ENCODE data around the gene HPCAL4.

The HPCAL4 gene

DNA sequence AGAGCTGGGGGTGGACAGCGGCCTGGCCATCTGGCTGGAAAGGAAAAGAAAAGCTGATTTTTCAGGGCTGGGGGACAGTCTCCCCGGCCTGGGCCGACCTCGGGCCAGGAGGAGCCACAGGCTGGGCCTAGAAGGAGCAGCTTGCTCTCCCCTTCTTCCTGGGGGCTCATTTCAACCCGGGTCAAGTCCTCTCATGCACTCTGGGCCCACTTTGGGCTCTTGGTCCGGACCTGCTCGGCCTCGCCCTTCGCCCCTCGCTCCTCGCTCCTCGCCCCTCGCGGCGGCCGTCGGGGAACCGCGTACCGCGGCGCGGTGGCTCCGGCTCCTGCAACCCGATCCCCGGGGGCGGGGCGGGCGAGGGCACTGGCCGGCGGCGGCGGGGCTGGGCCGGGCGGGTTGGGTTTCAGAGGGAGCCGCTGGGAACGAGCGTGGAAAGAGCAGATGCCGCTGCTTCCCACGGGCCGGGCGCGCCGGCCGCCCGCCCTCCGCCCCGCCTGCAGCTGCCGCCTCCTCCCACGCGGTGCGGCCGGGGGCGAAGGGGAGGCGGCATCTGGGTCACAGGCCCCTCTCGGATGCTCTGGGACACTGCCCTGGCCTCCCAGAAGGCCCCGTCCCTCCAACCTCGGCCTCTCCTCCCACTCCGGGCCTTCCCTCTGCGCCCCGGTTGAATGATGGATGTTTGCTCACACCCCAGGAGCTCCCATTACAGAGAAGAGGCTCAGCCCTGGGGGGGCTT lies 58.4 kb downstream of the HPCAL4 start:
- no peaks in the 10 kb centered on the region for H3F3A ChIP-seq (ENCODE audit: insufficient read depth, low read length)
- no peaks in the 10 kb centered on the region for H3K9me2 ChIP-seq (replicated peaks; ENCODE audit: insufficient read depth, low read length)
- H3K4me3 ChIP-seq (ENCODE audit: low read length) = no peak overlapping the region
- H4K20me1 ChIP-seq (ENCODE audit: insufficient read depth, low read length) = no peaks in the 10 kb centered on the region
- H2AFZ ChIP-seq (ENCODE audit: low read length) = no peak overlapping the region
- no peak for DNase-seq
- H3K4me2 ChIP-seq (ENCODE audit: low read depth, low read length) = no peak overlapping the region
- H3K36me3 ChIP-seq (replicated peaks; ENCODE audit: insufficient read depth, low read length) = no peaks in the 10 kb centered on the region
- H3K27ac ChIP-seq (ENCODE audit: low read length) = no peak overlapping the region
- no peaks in the 10 kb centered on the region for H3K79me2 ChIP-seq (ENCODE audit: low read length)
- no peaks in the 10 kb centered on the region for H3K27me3 ChIP-seq (replicated peaks; ENCODE audit: insufficient read depth, low read length)
- H3K9me3 ChIP-seq (replicated peaks; ENCODE audit: insufficient read depth, low read length) = no peaks in the 10 kb centered on the region
- no peaks in the 10 kb centered on the region for H3K4me1 ChIP-seq (ENCODE audit: low read length)
- no peak overlapping the region for H3K9ac ChIP-seq (ENCODE audit: low read length)
- TF ChIP-seq EZH2 (optimal IDR thresholded peaks at IDR 0.05; ENCODE audit: low read depth, low read length) = no peak
- TF ChIP-seq, protein P1, sequence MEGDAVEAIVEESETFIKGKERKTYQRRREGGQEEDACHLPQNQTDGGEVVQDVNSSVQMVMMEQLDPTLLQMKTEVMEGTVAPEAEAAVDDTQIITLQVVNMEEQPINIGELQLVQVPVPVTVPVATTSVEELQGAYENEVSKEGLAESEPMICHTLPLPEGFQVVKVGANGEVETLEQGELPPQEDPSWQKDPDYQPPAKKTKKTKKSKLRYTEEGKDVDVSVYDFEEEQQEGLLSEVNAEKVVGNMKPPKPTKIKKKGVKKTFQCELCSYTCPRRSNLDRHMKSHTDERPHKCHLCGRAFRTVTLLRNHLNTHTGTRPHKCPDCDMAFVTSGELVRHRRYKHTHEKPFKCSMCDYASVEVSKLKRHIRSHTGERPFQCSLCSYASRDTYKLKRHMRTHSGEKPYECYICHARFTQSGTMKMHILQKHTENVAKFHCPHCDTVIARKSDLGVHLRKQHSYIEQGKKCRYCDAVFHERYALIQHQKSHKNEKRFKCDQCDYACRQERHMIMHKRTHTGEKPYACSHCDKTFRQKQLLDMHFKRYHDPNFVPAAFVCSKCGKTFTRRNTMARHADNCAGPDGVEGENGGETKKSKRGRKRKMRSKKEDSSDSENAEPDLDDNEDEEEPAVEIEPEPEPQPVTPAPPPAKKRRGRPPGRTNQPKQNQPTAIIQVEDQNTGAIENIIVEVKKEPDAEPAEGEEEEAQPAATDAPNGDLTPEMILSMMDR (IDR thresholded peaks at IDR 0.05; ENCODE audit: low read length) = no peak
- TF ChIP-seq EZH2phosphoT487 (IDR thresholded peaks at IDR 0.05; ENCODE audit: low read length) = no peak

DNA sequence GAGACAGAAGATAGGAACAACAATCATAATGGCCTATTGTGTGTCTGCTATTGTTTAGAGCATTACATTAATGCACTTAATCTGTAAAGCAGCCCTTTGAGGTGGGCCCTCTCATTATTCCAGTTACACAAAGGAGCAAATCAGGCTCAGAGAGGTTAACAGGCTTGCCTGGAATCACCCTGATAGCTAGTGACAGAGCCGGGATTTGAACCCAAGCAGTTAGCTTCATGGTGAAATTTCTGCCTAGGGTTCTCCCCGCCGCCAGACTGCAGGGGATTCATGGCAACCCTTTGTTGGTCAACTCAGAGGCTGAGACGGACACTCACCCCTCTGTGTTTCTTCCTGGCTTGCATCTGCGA lies 58.9 kb downstream of the HPCAL4 start:
- no peak for DNase-seq
- Histone ChIP-seq H3K4me2 (ENCODE audit: low read depth, low read length) (no peak overlapping the region), H3K27me3 (replicated peaks; ENCODE audit: insufficient read depth, low read length) (no peaks in the 10 kb centered on the region), H3K4me3 (ENCODE audit: low read length) (no peak overlapping the region), H4K20me1 (ENCODE audit: insufficient read depth, low read length) (no peaks in the 10 kb centered on the region), H3K27ac (ENCODE audit: low read length) (no peak overlapping the region), H2AFZ (ENCODE audit: low read length) (no peak overlapping the region), H3K9me2 (replicated peaks; ENCODE audit: insufficient read depth, low read length) (no peaks in the 10 kb centered on the region), H3K36me3 (replicated peaks; ENCODE audit: insufficient read depth, low read length) (no peaks in the 10 kb centered on the region), H3K4me1 (ENCODE audit: low read length) (no peaks in the 10 kb centered on the region), H3K79me2 (ENCODE audit: low read length) (no peaks in the 10 kb centered on the region), H3F3A (ENCODE audit: insufficient read depth, low read length) (no peaks in the 10 kb centered on the region), H3K9ac (ENCODE audit: low read length) (no peak overlapping the region), H3K9me3 (replicated peaks; ENCODE audit: insufficient read depth, low read length) (no peaks in the 10 kb centered on the region)
- TF ChIP-seq, protein P1 (IDR thresholded peaks at IDR 0.05; ENCODE audit: low read length) = no peak
- no peak for TF ChIP-seq EZH2phosphoT487 (IDR thresholded peaks at IDR 0.05; ENCODE audit: low read length)
- no peak for TF ChIP-seq EZH2 (optimal IDR thresholded peaks at IDR 0.05; ENCODE audit: low read depth, low read length)

DNA sequence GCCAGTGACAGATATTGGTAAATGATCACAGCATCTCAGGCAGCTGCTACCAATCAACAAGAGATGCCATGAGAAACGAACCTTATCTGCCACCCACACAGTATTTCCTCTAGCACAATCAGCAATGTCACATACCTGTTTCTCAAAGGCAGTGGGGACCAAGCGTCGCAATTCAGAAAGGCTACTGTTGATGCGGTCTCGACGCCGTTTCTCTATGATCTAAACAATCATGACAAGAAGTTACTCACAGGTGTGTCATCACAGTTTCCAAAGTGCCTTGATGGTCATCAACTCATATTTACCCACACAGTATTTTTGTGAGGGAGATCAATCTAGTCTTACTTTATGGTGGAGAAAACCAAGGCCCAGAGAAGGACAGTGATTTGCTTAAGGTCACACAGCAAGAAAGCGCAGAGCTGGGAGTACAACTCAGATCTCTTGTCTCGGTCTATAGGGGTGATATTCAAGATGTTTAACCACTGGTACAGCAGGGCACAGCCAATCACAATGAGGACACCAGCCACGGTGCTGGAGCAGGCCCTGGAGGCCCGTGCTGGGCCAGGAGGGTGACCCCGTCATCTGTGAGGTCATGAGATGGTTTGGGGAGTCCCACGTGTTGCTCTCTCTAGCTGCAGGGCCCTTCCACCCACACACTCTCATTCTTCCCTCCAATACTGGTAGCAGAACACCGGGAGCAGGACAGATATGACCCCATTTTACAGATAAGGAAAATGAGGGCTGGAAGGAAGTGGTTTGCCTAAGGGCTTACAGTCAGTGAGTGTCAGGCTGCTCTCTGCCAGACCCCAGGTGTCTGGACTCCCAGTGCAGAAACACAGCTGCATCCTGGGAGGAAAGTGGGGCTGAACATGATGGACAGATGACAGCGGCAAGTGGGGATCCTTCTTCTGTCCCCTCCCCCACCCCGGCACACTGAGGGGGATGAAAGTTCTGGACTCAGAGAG lies 59.6 kb downstream of the HPCAL4 start:
- Histone ChIP-seq H3K4me3 (ENCODE audit: low read length) (no peak overlapping the region), H4K20me1 (ENCODE audit: insufficient read depth, low read length) (no peaks in the 10 kb centered on the region), H3K27ac (ENCODE audit: low read length) (no peak overlapping the region), H3K36me3 (replicated peaks; ENCODE audit: insufficient read depth, low read length) (no peaks in the 10 kb centered on the region), H2AFZ (ENCODE audit: low read length) (no peak overlapping the region), H3K9ac (ENCODE audit: low read length) (no peak overlapping the region), H3K27me3 (replicated peaks; ENCODE audit: insufficient read depth, low read length) (no peaks in the 10 kb centered on the region), H3K79me2 (ENCODE audit: low read length) (no peaks in the 10 kb centered on the region), H3F3A (ENCODE audit: insufficient read depth, low read length) (no peaks in the 10 kb centered on the region), H3K4me2 (ENCODE audit: low read depth, low read length) (no peak overlapping the region), H3K9me2 (replicated peaks; ENCODE audit: insufficient read depth, low read length) (no peaks in the 10 kb centered on the region), H3K4me1 (ENCODE audit: low read length) (no peaks in the 10 kb centered on the region), H3K9me3 (replicated peaks; ENCODE audit: insufficient read depth, low read length) (no peaks in the 10 kb centered on the region)
- DNase-seq = no peak
- TF ChIP-seq EZH2 (optimal IDR thresholded peaks at IDR 0.05; ENCODE audit: low read depth, low read length) (no peak), EZH2phosphoT487 (IDR thresholded peaks at IDR 0.05; ENCODE audit: low read length) (no peak)
- TF ChIP-seq, protein P1 (IDR thresholded peaks at IDR 0.05; ENCODE audit: low read length) = no peak
